Neural crest cell (in vitro differentiated cells): ENCODE measurements around the gene MLX. TPM values are rescaled to one million over a fixed set of nuclear protein-coding genes. Genes with fewer than 3 reads are reported as not detected.

Source experiments
- DNase-seq: peaks from one replicate; pipeline ENCODE4 v3.0.0; 2021; ENCODE audit warnings: low read depth, mixed read lengths, low spot score
- H3K27ac Mint-ChIP-seq: one replicate; pipeline ENCODE4 v1.8.0; 2021; ENCODE audit warnings: mild to moderate bottlenecking, mixed read lengths; ENCODE audit not compliant: unreplicated experiment
- H3K27me3 Mint-ChIP-seq: 2 replicates; pipeline ENCODE4 v1.8.0; 2021; ENCODE audit warnings: low read depth, mild to moderate bottlenecking, mixed read lengths
- H3K36me3 Mint-ChIP-seq: 2 replicates; pipeline ENCODE4 v1.8.0; 2021; ENCODE audit warnings: low read depth, mild to moderate bottlenecking, mixed read lengths
- H3K4me1 Mint-ChIP-seq: 2 replicates; pipeline ENCODE4 v1.8.0; 2021; ENCODE audit warnings: mixed read lengths
- H3K4me3 Mint-ChIP-seq: one replicate; pipeline ENCODE4 v1.8.0; 2021; ENCODE audit warnings: mild to moderate bottlenecking, mixed read lengths
- H3K9me3 Mint-ChIP-seq: 2 replicates; pipeline ENCODE4 v1.8.0; 2021; ENCODE audit warnings: mixed read lengths
- CTCF ChIP-seq: fragments of 200-600 bp; sonication (generic); conservative IDR thresholded peaks from 2 replicates; pipeline ENCODE4 v1.5.0; 2021; ENCODE audit warnings: antibody characterized with exemption, mild to moderate bottlenecking
- long read RNA-seq: library from polyadenylated mRNA; unstranded; transcript quantifications from one replicate; pipeline ENCODE4 v2.0.0, GENCODE V29; 2020
- total RNA-seq: library from RNA; stranded (reverse); gene quantifications from 2 replicates; pipeline ENCODE4 v1.2.1, GENCODE V29; 2021

Gene MLX, protein sequence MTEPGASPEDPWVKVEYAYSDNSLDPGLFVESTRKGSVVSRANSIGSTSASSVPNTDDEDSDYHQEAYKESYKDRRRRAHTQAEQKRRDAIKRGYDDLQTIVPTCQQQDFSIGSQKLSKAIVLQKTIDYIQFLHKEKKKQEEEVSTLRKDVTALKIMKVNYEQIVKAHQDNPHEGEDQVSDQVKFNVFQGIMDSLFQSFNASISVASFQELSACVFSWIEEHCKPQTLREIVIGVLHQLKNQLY
- total RNA-seq: 38.6 and 41.1 TPM in 2 replicates
- long read RNA-seq, transcript MLX-202 (7 exons, 2,334 nt): minor isoform, 8 of 44 reads
- long read RNA-seq, transcript MLX-203 (8 exons, 2,428 nt): major isoform, 25 of 44 reads
- long read RNA-seq, partial matches to known transcripts: 0 of 44 reads
- long read RNA-seq, other reads (novel, unspliced or antisense): 11 of 44 reads

GRCh38 chr17:42566883-42567573 is at the start of gene MLX:
Gene MLX, plus strand, starts transcription at chr17:42567100. Its CDS starts 25 bp downstream, at chr17:42567125.
- Mint-ChIP-seq H3K4me1 (peaks cover 23% of the 10 kb centered on the region), H3K36me3 (peaks cover 5% of the 10 kb centered on the region), H3K27ac (peak within 1 kb of the TSS; percentile 55), H3K9me3 (no peaks in the 10 kb centered on the region), H3K4me3 (peak within 1 kb of the TSS; percentile 94), H3K27me3 (no peaks in the 10 kb centered on the region)
- DNase-seq: peak; percentile 83
- TF ChIP-seq CTCF: no peak

DNA sequence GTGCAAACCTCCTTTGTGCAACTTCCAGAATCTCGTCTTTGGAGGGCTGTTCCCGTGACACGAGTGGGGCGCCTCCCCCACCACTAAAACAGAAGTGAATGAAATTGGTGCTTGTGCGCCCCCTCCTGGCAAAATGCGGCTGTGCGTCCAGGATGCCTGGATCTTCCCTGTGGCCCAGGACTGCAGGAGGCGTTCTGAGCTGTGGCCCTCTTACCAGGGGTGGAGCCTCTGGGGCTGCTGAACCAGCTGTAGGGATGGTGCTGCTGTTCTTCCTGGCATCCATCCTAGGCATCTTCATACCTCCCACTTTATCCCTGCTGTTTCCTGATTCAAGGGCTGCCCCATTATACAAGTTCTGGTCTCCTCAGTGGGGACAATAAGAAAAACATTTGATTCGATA is 49.4 kb upstream of the MLX start:
- Mint-ChIP-seq H3K27ac (no peak overlapping the region), H3K27me3 (no peaks in the 10 kb centered on the region), H3K36me3 (peaks cover 5% of the 10 kb centered on the region), H3K4me3 (no peak overlapping the region), H3K9me3 (no peaks in the 10 kb centered on the region), H3K4me1 (peaks cover 50% of the 10 kb centered on the region)
- peak; percentile 77 for DNase-seq
- peak; percentile 90 for TF ChIP-seq CTCF

DNA sequence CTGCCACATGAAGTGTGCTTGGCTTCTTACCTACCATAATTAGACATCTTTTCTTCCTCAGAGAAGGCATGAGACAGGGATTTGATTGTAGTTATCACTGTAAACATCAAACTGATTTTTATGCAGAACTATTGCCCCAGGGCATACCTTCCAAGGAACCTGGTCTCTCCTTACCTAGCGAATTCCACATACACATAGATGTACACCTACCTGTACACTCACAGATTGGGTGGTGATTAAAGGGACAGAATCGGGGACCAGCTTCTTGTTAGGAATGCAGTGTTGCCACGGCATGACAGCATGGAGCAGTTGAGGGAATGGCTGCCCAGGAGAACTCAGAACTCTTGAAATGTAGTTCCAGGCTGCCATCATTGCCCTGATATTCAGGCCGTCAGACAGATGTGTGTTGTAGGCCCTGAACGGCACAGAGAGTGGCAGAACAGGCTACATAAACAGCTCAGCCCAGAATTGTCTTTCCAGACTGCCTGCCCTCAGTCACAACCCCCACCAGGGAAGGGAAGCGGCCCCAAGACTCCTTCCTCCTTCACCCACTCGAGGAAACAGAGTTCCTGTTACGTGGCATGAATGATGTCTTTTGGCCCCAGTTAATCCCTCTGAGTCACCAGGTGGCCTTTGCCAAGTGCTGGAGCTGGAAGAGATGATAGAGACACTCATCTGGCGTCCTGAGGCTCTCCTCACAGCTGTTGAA is 48.7 kb upstream of the MLX start:
- Mint-ChIP-seq H3K27ac (peak overlapping the region; percentile 57), H3K9me3 (no peaks in the 10 kb centered on the region), H3K4me3 (peak overlapping the region; percentile 36), H3K4me1 (peaks cover 54% of the 10 kb centered on the region), H3K27me3 (no peaks in the 10 kb centered on the region), H3K36me3 (peaks cover 6% of the 10 kb centered on the region)
- TF ChIP-seq CTCF: no peak
- DNase-seq: no peak

GRCh38 chr17:42518755-42519545 is 48.0 kb upstream of the MLX start:
- no peak for TF ChIP-seq CTCF
- no peak for DNase-seq
- Mint-ChIP-seq H3K4me3 (peak overlapping the region; percentile 36), H3K27me3 (no peaks in the 10 kb centered on the region), H3K4me1 (peaks cover 57% of the 10 kb centered on the region), H3K27ac (peak overlapping the region; percentile 97), H3K9me3 (no peaks in the 10 kb centered on the region), H3K36me3 (peaks cover 6% of the 10 kb centered on the region)
